Subcutaneous abdominal adipose tissue (tissue), 5 donors: ENCODE data around the gene RNF213.
A peak's percentile ranks its signal among the peaks of the same experiment; 100 is the strongest.

Source experiments
- H3K27ac ChIP-seq: one replicate; pipeline ENCODE4 v1.7.0; 2013; ENCODE audit warnings: low read depth, mild to moderate bottlenecking, inconsistent platforms, low read length, moderate library complexity
- H3K27me3 ChIP-seq, 5 donors: one replicate each; pipeline ENCODE4 v1.7.0; 2013; ENCODE audit warnings: low read length in 5 of 5, inconsistent platforms in 1 of 5; ENCODE audit not compliant: control insufficient read depth in 5 of 5, insufficient read depth in 4 of 5
- H3K36me3 ChIP-seq, 5 donors: one replicate each; pipeline ENCODE4 v1.7.0; 2013; ENCODE audit warnings: low read length in 5 of 5; ENCODE audit not compliant: control insufficient read depth in 5 of 5, insufficient read depth in 5 of 5
- H3K4me1 ChIP-seq, 5 donors: one replicate each; pipeline ENCODE4 v1.7.0; 2013; ENCODE audit warnings: low read length in 5 of 5, mild to moderate bottlenecking in 3 of 5, moderate library complexity in 1 of 5; ENCODE audit not compliant: control insufficient read depth in 5 of 5, insufficient read depth in 5 of 5
- H3K4me3 ChIP-seq, 5 donors: one replicate each; pipeline ENCODE4 v1.7.0; 2013; ENCODE audit warnings: low read length in 5 of 5, low read depth in 1 of 5
- H3K9ac ChIP-seq, 5 donors: one replicate each; pipeline ENCODE4 v1.7.0; 2013; ENCODE audit warnings: low read length in 5 of 5, mild to moderate bottlenecking in 4 of 5, moderate library complexity in 3 of 5
- H3K9me3 ChIP-seq, 5 donors: one replicate each; pipeline ENCODE4 v1.7.0; 2013; ENCODE audit warnings: low read length in 5 of 5; ENCODE audit not compliant: control insufficient read depth in 5 of 5
- donor health status: healthy.
- donor health status: healthy.
- donor health status: healthy.
- donor health status: healthy.
- donor health status: healthy.

RNF213 gene

GRCh38 chr17:80260791-80261158 is at the start of gene RNF213:
RNF213 (plus strand) TSS chr17:80260852; CDS start chr17:80263682, 2,830 bp downstream.
- Histone ChIP-seq H3K27me3 (no peaks in the 10 kb centered on the region), H3K4me3 (peak within 1 kb of the TSS; percentile 74 to 93 (median 85)), H3K27ac (peak within 1 kb of the TSS; percentile 91), H3K36me3 (peaks cover 0 to 10% (median 5%) of the 10 kb centered on the region in 5 donors), H3K9me3 (no peaks in the 10 kb centered on the region), H3K9ac (peak within 1 kb of the TSS; percentile 19 to 87 (median 85)), H3K4me1 (peaks cover 6 to 53% (median 42%) of the 10 kb centered on the region in 5 donors)

- Histone ChIP-seq H3K27ac (no peak overlapping the region), H3K4me1 (peaks cover 0 to 5% (median 0%) of the 10 kb centered on the region in 5 donors), H3K9me3 (no peaks in the 10 kb centered on the region), H3K9ac (no peak overlapping the region), H3K36me3 (peaks cover 2 to 90% (median 63%) of the 10 kb centered on the region in 5 donors), H3K4me3 (no peak overlapping the region), H3K27me3 (no peaks in the 10 kb centered on the region)
Observed at GRCh38 chr17:80212109-80212508, 48.5 kb upstream of the RNF213 start.

GRCh38 chr17:80212511-80212910 is 48.1 kb upstream of the RNF213 start:
- peaks cover 2 to 94% (median 66%) of the 10 kb centered on the region in 5 donors for H3K36me3 ChIP-seq
- no peak overlapping the region for H3K27ac ChIP-seq
- no peak overlapping the region for H3K9ac ChIP-seq
- peaks cover 0 to 5% (median 0%) of the 10 kb centered on the region in 5 donors for H3K4me1 ChIP-seq
- no peak overlapping the region for H3K4me3 ChIP-seq
- no peaks in the 10 kb centered on the region for H3K9me3 ChIP-seq
- H3K27me3 ChIP-seq, result no peaks in the 10 kb centered on the region

GRCh38 chr17:80212962-80213642 is 47.5 kb upstream of the RNF213 start:
- Histone ChIP-seq H3K4me1 (peaks cover 0 to 5% (median 0%) of the 10 kb centered on the region in 5 donors), H3K27ac (no peak overlapping the region), H3K9me3 (no peaks in the 10 kb centered on the region), H3K4me3 (no peak overlapping the region), H3K27me3 (no peaks in the 10 kb centered on the region), H3K36me3 (peaks cover 2 to 98% (median 70%) of the 10 kb centered on the region in 5 donors), H3K9ac (no peak overlapping the region)

GRCh38 chr17:80213643-80213975 is 47.0 kb upstream of the RNF213 start:
- peaks cover 0 to 10% (median 0%) of the 10 kb centered on the region in 5 donors for H3K4me1 ChIP-seq
- peaks cover 2 to 93% (median 70%) of the 10 kb centered on the region in 5 donors for H3K36me3 ChIP-seq
- H3K27me3 ChIP-seq, result no peaks in the 10 kb centered on the region
- H3K27ac ChIP-seq, result no peak overlapping the region
- H3K4me3 ChIP-seq, result no peak overlapping the region
- no peaks in the 10 kb centered on the region for H3K9me3 ChIP-seq
- H3K9ac ChIP-seq, result no peak overlapping the region

- Histone ChIP-seq H3K27ac (no peak overlapping the region), H3K4me1 (peaks cover 0 to 14% (median 4%) of the 10 kb centered on the region in 5 donors), H3K4me3 (no peak overlapping the region), H3K9me3 (no peaks in the 10 kb centered on the region), H3K36me3 (peaks cover 2 to 87% (median 69%) of the 10 kb centered on the region in 5 donors), H3K27me3 (no peaks in the 10 kb centered on the region), H3K9ac (no peak overlapping the region)
Observed at GRCh38 chr17:80214012-80214877, 46.4 kb upstream of the RNF213 start.

- H3K36me3 ChIP-seq, result peaks cover 2 to 81% (median 63%) of the 10 kb centered on the region in 5 donors
- H3K27ac ChIP-seq, result no peak overlapping the region
- no peak overlapping the region for H3K4me3 ChIP-seq
- H3K9ac ChIP-seq, result no peak overlapping the region
- peaks cover 2 to 20% (median 10%) of the 10 kb centered on the region in 5 donors for H3K4me1 ChIP-seq
- H3K27me3 ChIP-seq, result no peaks in the 10 kb centered on the region
- H3K9me3 ChIP-seq, result no peaks in the 10 kb centered on the region
Observed at GRCh38 chr17:80214878-80215210, 45.8 kb upstream of the RNF213 start.

GRCh38 chr17:80216473-80217456 is 43.9 kb upstream of the RNF213 start:
- peaks cover 0 to 62% (median 43%) of the 10 kb centered on the region in 5 donors for H3K36me3 ChIP-seq
- H3K4me1 ChIP-seq, result peaks cover 2 to 33% (median 21%) of the 10 kb centered on the region in 5 donors
- H3K4me3 ChIP-seq, result no peak overlapping the region
- no peak overlapping the region for H3K27ac ChIP-seq
- H3K27me3 ChIP-seq, result no peaks in the 10 kb centered on the region
- H3K9ac ChIP-seq, result peak overlapping the region in 1 of 5 donors; percentile 25
- no peaks in the 10 kb centered on the region for H3K9me3 ChIP-seq

GRCh38 chr17:80217703-80218362 is 42.8 kb upstream of the RNF213 start:
- Histone ChIP-seq H3K9me3 (no peaks in the 10 kb centered on the region), H3K4me3 (no peak overlapping the region), H3K27ac (no peak overlapping the region), H3K4me1 (peaks cover 2 to 33% (median 22%) of the 10 kb centered on the region in 5 donors), H3K9ac (peak overlapping the region in 1 of 5 donors; percentile 25), H3K27me3 (no peaks in the 10 kb centered on the region), H3K36me3 (peaks cover 0 to 52% (median 35%) of the 10 kb centered on the region in 5 donors)
